Glomerular visceral epithelial cell (primary cell): Measurements from ENCODE around the gene PTPN4.
"Not testable (repeated sequence)": the region's sequence is repeated elsewhere in the genome, so short reads cannot be mapped to it uniquely, and the experiment has no call there.

ENCODE experiments used
- DNase-seq: peaks from one replicate; pipeline ENCODE4 v3.0.0-alpha.2; 2016; ENCODE audit errors: extremely low spot score

PTPN4 gene

DNA sequence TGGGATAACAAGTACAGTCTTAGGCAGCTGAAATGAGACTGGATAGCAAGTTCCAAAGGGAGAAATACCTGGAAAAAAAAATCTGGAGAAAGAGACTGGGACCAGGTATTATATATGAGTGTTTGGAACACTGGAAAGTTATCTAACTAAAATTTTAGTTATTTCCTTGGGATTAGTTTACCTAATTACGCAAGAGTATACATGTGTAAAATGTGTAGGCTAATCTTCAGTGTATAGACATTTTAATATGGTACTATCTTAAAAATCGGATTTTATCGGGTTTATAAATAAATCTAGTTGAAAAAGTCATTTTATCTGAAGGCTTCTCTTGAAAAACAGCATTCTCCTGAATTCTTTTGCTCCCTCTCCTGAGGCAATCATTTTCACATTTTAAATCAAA is 257.1 kb downstream of the PTPN4 start:
- DNase-seq = no peak

DNA sequence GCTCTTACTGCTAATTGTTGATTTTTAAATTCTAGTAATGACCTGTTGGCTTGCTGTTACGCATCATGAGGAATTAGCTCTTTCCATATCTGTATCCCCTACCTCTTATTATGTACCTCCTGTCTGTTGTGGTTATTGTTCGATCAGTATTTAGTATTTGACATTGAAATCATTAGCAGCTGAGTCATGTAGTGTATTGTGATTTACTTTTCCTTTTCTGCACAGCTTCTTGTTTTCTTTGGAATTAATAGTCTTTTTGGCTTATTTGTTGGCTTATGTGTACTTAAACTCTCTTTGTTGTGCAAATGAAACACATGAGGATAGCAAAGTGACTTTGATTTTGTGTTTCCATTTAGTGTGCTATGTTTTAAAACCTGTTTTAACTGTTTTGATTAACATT is 257.5 kb downstream of the PTPN4 start:
- no peak for DNase-seq

DNA sequence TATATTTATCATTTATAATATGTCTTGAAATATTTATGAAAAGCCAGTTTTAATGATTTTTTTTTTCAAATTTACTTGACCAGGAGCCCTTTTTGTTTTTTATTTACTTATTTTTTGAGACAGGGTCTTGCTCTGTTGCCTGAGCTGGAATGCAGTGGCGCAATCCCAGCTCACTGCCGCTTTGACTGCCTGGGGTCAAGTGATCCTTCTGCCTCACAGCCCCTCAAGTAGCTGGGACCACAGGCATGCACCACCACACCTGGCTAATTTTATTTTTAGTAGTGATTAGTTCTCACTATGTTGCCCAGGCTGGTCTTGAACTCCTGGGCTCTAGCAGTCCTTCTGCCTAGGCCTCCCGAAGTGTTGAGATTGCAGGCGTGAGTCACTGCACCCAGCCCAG is 258.8 kb downstream of the PTPN4 start:
- DNase-seq = no peak

DNA sequence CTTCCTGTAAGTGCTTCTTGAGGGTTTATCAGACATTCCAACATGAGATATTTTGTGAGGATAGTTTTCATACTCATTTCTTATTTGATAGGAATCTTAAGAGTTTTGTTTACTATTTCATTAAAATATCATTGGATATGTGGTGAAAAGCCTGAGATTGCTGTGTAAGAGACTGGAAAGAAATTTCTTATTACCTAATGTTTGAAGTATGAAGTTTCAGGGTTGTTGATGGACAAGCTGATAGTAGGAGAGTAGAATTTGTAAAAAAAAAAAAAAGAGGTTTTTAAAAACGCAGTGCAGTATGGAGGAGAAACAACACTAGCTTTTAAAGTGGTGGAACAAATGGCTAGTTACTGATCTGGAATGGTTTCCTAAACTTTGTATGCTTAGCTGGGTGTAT is 260.8 kb downstream of the PTPN4 start:
- DNase-seq = no peak

DNA sequence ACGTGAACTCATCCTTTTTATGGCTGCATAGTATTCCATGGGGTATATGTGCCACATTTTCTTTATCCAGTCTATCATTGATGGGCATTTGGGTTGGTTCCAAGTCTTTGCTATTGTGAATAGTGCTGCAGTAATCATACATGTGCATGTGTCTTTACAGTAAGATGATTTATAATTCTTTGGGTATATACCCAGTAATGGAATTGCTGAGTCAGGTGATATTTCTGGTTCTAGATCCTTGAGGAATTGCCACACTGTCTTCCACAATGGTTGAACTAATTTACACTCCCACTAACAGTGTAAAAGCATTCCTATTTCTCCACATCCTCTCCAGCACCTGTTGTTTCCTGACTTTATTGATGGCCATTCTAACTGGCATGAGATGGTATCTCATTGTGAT is 262.8 kb downstream of the PTPN4 start:
- DNase-seq = not testable (repeated sequence)

- DNase-seq = no peak
These were observed 267.2 kb downstream of the PTPN4 start for GRCh38 chr2:120026890-120027289.

- no peak for DNase-seq
These were observed 269.1 kb downstream of the PTPN4 start for GRCh38 chr2:120028795-120029194.

DNA sequence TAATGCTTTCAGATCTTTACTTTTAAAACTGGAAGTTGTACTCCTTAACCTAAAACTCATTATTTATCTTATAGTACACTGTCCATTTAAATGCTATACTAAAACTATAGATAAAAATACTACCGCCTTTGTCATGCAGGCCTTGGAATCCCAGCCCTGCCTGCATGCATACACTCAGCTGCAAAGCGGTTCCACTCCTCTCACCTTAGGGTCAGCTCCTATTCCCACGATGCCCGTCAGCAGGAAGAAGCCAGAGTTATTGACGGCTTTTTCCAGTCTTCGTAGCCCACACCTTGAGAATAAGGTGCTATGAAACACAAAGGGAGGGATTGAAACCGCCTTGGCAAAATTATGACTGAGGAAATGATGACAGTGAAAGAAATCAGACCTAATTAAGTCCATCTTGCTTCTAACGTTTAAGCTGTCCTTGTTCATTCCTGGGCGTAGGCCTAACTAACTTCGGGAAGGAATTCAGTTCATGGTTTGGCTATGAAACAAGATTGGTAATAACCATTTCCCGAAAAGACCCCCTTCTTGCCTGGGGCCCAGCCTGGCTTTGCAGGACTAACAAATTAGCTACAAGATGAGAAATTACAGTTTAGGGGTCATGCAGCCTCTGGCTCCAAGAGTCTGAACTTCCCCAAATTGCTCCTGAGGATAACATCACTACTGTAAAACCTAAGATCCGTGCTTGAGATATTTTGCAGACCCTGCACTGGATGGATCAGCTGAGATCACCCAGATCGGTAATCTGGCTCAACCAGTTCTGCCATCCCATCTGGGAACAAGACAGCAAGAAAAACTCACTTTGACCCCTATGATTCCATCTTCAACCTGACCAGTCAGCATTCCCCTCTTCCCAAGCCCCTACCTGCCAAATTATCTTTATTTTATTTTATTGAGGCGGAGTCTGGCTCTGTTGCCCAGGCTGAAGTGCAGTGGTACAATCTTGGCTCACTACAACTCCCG is 270.2 kb downstream of the PTPN4 start:
- DNase-seq = no peak

DNA sequence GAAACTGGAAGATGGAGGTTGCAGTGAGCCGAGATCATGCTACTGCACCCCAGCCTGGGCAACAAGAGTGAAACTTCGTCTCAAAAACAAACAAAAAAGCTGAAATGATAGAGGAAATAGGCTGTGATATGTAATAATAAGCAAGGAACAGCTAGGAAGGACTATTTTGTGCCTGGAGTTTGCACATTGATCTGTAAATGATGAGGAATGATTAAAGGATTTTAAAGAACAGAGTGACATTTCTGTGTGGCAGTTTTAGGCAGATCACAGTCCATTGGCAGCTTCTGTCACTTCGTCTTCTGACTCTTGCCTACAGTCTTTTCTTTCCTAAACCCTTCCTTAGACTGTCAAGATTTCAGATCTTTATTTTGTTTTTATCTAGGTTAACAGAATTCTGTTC is 272.6 kb downstream of the PTPN4 start:
- no peak for DNase-seq
